IPS-18a (cell line): ENCODE results near the gene TBC1D2B.
"Not testable (repeated sequence)": the region's sequence is repeated elsewhere in the genome, so short reads cannot be mapped to it uniquely, and the experiment has no call there.

ENCODE experiments used
- H3K27ac ChIP-seq: one replicate; pipeline ENCODE4 v1.5.1; 2013; ENCODE audit warnings: low read length
- H3K27me3 ChIP-seq: one replicate; pipeline ENCODE4 v1.6.1; 2013; ENCODE audit warnings: mild to moderate bottlenecking, low read length; ENCODE audit not compliant: control insufficient read depth, insufficient read depth
- H3K36me3 ChIP-seq: one replicate; pipeline ENCODE4 v1.6.1; 2013; ENCODE audit warnings: low read depth, low read length; ENCODE audit not compliant: control insufficient read depth
- H3K4me1 ChIP-seq: one replicate; pipeline ENCODE4 v1.6.1; 2013; ENCODE audit warnings: low read depth, low read length; ENCODE audit not compliant: control insufficient read depth
- H3K4me3 ChIP-seq: one replicate; pipeline ENCODE4 v1.5.1; 2013; ENCODE audit warnings: low read length
- H3K9ac ChIP-seq: one replicate; pipeline ENCODE4 v1.6.1; 2013; ENCODE audit warnings: mild to moderate bottlenecking, low read length, moderate library complexity
- H3K9me3 ChIP-seq: one replicate; pipeline ENCODE4 v1.6.1; 2013; ENCODE audit warnings: low read depth, low read length; ENCODE audit not compliant: control insufficient read depth

Gene TBC1D2B

DNA sequence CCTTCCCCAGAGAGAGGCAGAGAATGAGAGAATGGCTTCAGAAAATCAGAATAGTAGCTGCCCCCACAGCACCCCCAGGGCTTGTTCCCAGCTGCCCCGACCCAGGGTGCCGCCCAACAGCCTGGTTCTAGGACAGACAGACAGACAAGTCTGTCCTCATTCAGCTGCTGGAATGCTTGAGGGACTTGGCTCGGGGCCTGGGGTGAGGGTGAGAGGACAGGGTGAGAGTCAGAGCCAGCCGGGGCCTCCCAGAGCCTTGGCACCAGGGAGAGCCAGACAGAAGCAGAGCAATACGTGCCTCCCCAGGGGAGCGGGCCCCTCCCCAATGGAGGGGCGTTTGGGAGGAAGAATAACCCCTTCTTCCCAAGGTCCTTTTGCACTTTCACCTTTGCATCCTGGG is 105.6 kb downstream of the TBC1D2B start:
- not testable (repeated sequence) for H3K4me1 ChIP-seq, H3K27me3 ChIP-seq, H3K36me3 ChIP-seq, H3K9me3 ChIP-seq, H3K9ac ChIP-seq, H3K4me3 ChIP-seq, H3K27ac ChIP-seq

DNA sequence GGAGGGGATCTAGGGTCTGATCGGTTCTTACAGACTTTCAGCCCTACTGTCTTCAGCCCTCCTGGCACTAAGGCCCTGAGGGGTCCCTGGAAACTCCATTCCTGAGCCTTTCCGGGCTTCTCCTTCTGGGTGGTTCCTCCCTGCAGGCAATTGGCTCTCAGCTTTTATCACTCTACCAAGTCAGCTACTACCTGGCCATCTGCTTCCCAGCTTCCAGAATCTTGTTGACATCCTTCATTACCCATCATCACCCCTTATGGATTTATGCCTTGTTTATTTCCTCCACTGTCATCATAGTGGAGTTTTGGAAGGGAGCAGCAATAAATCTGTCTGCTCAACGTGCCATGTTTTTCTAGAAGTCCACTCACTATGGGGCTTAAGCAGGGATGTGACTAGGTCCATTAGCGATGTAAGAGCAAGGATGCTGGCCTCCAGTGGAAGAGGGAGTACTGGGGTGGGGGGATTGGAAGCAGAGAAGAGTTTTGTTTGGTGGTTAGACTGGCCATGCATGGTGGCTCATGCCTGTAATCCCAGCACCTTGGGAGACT is 106.6 kb downstream of the TBC1D2B start:
- not testable (repeated sequence) for H3K4me3 ChIP-seq, H3K4me1 ChIP-seq, H3K9me3 ChIP-seq, H3K27me3 ChIP-seq, H3K9ac ChIP-seq, H3K27ac ChIP-seq, H3K36me3 ChIP-seq

GRCh38 chr15:77969055-77969454 is 108.5 kb downstream of the TBC1D2B start:
- Histone ChIP-seq H3K36me3 (no peaks in the 10 kb centered on the region), H3K9me3 (no peaks in the 10 kb centered on the region), H3K27me3 (no peaks in the 10 kb centered on the region), H3K4me1 (no peaks in the 10 kb centered on the region), H3K27ac (no peak overlapping the region), H3K4me3 (no peak overlapping the region), H3K9ac (no peak overlapping the region)

DNA sequence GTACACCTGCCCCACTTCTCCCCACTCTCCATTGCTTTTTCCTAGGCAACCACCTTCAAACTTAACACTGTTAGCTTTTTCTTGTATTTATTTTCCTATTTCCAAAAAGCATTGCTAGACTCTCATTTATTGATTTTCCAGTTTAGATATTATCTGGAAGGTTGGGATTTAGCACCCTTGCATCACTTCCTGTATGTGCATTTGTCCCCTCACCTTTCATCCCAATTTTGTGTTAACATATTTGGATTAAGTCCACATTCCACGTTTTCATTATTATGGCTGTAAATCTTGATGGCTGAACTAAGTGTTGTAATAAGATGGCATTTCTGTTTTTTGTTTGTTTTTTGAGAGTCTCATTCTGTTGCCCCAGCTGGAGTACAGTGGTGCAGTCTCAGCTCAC is 109.7 kb downstream of the TBC1D2B start:
- H3K4me3 ChIP-seq, result no peak overlapping the region
- H3K4me1 ChIP-seq, result no peaks in the 10 kb centered on the region
- H3K36me3 ChIP-seq, result no peaks in the 10 kb centered on the region

GRCh38 chr15:77967235-77967615 is 110.3 kb downstream of the TBC1D2B start:
- H3K9ac ChIP-seq, H3K27ac ChIP-seq, H3K9me3 ChIP-seq, H3K27me3 ChIP-seq, H3K36me3 ChIP-seq, H3K4me1 ChIP-seq, H3K4me3 ChIP-seq: not testable (repeated sequence)

More for the DNA sequence above, 109.7 kb downstream of the TBC1D2B start:
- H3K27ac ChIP-seq, result no peak overlapping the region
- no peaks in the 10 kb centered on the region for H3K27me3 ChIP-seq
- no peaks in the 10 kb centered on the region for H3K9me3 ChIP-seq
- H3K9ac ChIP-seq, result no peak overlapping the region

- Histone ChIP-seq H3K9me3 (no peaks in the 10 kb centered on the region), H3K27me3 (no peaks in the 10 kb centered on the region), H3K9ac (no peak overlapping the region), H3K36me3 (no peaks in the 10 kb centered on the region), H3K27ac (no peak overlapping the region), H3K4me1 (no peaks in the 10 kb centered on the region), H3K4me3 (no peak overlapping the region)
Observed at GRCh38 chr15:77966540-77967234, 110.8 kb downstream of the TBC1D2B start.

DNA sequence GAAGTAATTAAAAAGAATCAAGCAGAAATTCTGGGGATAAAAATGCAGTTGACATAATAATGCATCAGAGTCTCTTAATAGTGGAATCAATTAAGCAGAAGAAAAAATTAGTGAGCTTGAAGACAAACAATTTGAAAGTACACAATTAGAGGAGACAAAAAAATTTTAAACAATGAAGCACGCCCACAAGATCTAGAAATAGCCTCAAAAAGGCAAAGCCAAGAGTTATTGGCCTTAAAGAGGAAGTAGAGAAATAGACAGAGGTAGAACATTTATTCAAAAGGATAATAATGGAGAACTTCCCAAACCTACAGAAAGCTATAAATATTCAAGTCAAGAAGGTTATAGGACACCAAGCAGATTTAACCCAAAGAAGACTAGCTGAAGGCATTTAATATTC is 113.3 kb downstream of the TBC1D2B start:
- no peak overlapping the region for H3K4me3 ChIP-seq
- no peak overlapping the region for H3K9ac ChIP-seq
- H3K36me3 ChIP-seq, result no peaks in the 10 kb centered on the region
- H3K27ac ChIP-seq, result no peak overlapping the region
- no peaks in the 10 kb centered on the region for H3K9me3 ChIP-seq
- H3K4me1 ChIP-seq, result peaks cover 3% of the 10 kb centered on the region
- peaks cover 1% of the 10 kb centered on the region for H3K27me3 ChIP-seq

DNA sequence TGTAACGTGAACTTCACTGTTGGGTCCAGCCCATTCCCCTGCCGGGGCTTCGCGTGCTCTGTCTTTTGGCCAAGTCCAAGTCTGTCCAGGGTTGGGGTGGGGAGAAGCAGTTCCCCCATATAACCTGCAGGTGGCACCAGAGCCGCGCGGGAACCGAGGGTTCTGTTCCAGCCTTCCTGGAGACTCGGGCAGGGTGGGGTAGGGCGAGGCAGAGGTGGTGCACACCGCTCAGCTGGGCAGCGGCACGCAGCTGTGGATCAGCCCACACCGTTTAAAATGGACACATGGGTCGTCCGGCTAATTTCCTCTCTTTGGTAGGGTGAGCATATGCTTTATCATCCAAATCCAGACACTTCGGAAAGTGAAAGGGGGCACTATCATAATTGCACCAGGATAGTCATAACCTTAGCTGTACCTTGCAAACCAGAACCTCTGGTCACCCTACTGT is 118.1 kb downstream of the TBC1D2B start:
- H3K36me3 ChIP-seq, result no peaks in the 10 kb centered on the region
- peaks cover 10% of the 10 kb centered on the region for H3K27me3 ChIP-seq
- no peak overlapping the region for H3K9ac ChIP-seq
- H3K9me3 ChIP-seq, result no peaks in the 10 kb centered on the region
- no peak overlapping the region for H3K4me3 ChIP-seq
- no peak overlapping the region for H3K27ac ChIP-seq
- peaks cover 3% of the 10 kb centered on the region for H3K4me1 ChIP-seq

- H3K36me3 ChIP-seq, H3K27ac ChIP-seq, H3K9me3 ChIP-seq, H3K9ac ChIP-seq, H3K4me3 ChIP-seq, H3K4me1 ChIP-seq: not testable (repeated sequence)
- peaks cover 10% of the 10 kb centered on the region for H3K27me3 ChIP-seq
Observed at GRCh38 chr15:77958716-77959431, 118.6 kb downstream of the TBC1D2B start.

- not testable (repeated sequence) for H3K4me1 ChIP-seq, H3K9ac ChIP-seq, H3K4me3 ChIP-seq, H3K27ac ChIP-seq, H3K9me3 ChIP-seq, H3K36me3 ChIP-seq
- H3K27me3 ChIP-seq, result peaks cover 10% of the 10 kb centered on the region
Observed at GRCh38 chr15:77958021-77958420, 119.5 kb downstream of the TBC1D2B start.

GRCh38 chr15:77953926-77954325 is 123.6 kb downstream of the TBC1D2B start:
- H3K4me1 ChIP-seq, H3K9ac ChIP-seq, H3K9me3 ChIP-seq, H3K27me3 ChIP-seq, H3K27ac ChIP-seq, H3K36me3 ChIP-seq, H3K4me3 ChIP-seq: not testable (repeated sequence)

GRCh38 chr15:77952928-77953446 is 124.5 kb downstream of the TBC1D2B start:
- H3K9me3 ChIP-seq, H3K9ac ChIP-seq, H3K36me3 ChIP-seq, H3K27ac ChIP-seq, H3K4me1 ChIP-seq, H3K27me3 ChIP-seq, H3K4me3 ChIP-seq: not testable (repeated sequence)
